Loucy (cell line): ENCODE data around the gene UQCR10.

Experiments
- EZH2phosphoT487 ChIP-seq: fragments of 200-600 bp; IDR thresholded peaks from 2 replicates; pipeline ENCODE4 v1.6.1; 2018; ENCODE audit warnings: antibody characterized with exemption, mild to moderate bottlenecking, moderate library complexity, borderline replicate concordance
- TF ChIP-seq, protein P1 (sequence below): fragments of 200-600 bp; sonication (generic); conservative IDR thresholded peaks from 2 replicates; pipeline ENCODE4 v1.5.1; 2014; ENCODE audit warnings: mild to moderate bottlenecking, antibody characterized with exemption, low read length

DNA sequence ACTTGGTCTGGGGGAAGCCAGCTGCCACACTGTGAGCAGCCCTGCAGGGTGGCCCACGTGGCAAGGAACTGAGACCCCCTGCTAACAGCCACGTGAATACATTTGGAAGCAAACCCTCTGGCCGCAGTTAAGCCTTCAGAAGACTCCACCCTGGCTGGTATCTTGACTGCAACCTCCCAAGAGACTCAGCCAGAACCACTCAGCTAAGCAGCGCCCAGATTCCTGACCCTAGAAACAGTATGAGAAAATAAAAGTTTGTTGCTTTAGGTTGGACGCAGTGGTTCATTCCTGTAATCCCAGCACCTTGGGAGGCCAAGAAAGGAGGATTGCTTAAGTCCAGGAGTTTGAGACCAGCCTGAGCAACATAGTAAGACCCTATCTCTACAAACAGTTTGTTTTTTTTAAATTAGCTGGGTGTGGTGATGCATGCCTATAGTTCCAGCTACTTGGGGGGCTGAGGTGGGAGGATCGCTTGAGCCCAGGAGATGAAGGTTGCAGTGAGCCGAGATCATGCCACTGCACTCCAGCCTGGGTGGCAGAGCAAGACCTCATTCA lies 9.0 kb upstream of the UQCR10 start:
- TF ChIP-seq, protein P1, sequence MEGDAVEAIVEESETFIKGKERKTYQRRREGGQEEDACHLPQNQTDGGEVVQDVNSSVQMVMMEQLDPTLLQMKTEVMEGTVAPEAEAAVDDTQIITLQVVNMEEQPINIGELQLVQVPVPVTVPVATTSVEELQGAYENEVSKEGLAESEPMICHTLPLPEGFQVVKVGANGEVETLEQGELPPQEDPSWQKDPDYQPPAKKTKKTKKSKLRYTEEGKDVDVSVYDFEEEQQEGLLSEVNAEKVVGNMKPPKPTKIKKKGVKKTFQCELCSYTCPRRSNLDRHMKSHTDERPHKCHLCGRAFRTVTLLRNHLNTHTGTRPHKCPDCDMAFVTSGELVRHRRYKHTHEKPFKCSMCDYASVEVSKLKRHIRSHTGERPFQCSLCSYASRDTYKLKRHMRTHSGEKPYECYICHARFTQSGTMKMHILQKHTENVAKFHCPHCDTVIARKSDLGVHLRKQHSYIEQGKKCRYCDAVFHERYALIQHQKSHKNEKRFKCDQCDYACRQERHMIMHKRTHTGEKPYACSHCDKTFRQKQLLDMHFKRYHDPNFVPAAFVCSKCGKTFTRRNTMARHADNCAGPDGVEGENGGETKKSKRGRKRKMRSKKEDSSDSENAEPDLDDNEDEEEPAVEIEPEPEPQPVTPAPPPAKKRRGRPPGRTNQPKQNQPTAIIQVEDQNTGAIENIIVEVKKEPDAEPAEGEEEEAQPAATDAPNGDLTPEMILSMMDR: no peak
- no peak for TF ChIP-seq EZH2phosphoT487
